IPS-18c (cell line): ENCODE results near the gene STIM1.
"Not testable (repeated sequence)": the region's sequence is repeated elsewhere in the genome, so short reads cannot be mapped to it uniquely, and the experiment has no call there.

Experiments used
- H3K4me3 ChIP-seq: 2 replicates; pipeline ENCODE4 v1.7.0; 2013; ENCODE audit warnings: low read depth, mild to moderate bottlenecking, low read length, moderate library complexity; ENCODE audit not compliant: insufficient read depth
- H3K9me3 ChIP-seq: one replicate; pipeline ENCODE4 v1.6.1; 2013; ENCODE audit warnings: mild to moderate bottlenecking, low read length, moderate library complexity; ENCODE audit not compliant: control insufficient read depth, insufficient read depth

STIM1 gene

GRCh38 chr11:3841426-3842350 lies 13.8 kb upstream of the STIM1 start:
- Histone ChIP-seq H3K4me3 (peak overlapping the region; percentile 62), H3K9me3 (no peaks in the 10 kb centered on the region)

- no peaks in the 10 kb centered on the region for H3K9me3 ChIP-seq
- H3K4me3 ChIP-seq: no peak overlapping the region
These were observed 12.1 kb upstream of the STIM1 start for GRCh38 chr11:3843326-3843725.

- no peak overlapping the region for H3K4me3 ChIP-seq
- no peaks in the 10 kb centered on the region for H3K9me3 ChIP-seq
These were observed 10.2 kb upstream of the STIM1 start for GRCh38 chr11:3845246-3845645.

GRCh38 chr11:3845670-3846069 lies 9.8 kb upstream of the STIM1 start:
- Histone ChIP-seq H3K9me3 (no peaks in the 10 kb centered on the region), H3K4me3 (no peak overlapping the region)

GRCh38 chr11:3849297-3849874 lies 6.1 kb upstream of the STIM1 start:
- H3K9me3 ChIP-seq: no peaks in the 10 kb centered on the region
- H3K4me3 ChIP-seq: no peak overlapping the region

GRCh38 chr11:3853545-3853842 lies 2.0 kb upstream of the STIM1 start:
- Histone ChIP-seq H3K4me3 (no peak overlapping the region), H3K9me3 (no peaks in the 10 kb centered on the region)

- no peak overlapping the region; the same call in 1 of the 2 replicates for H3K4me3 ChIP-seq
- no peaks in the 10 kb centered on the region for H3K9me3 ChIP-seq
These were observed 1.4 kb upstream of the STIM1 start for GRCh38 chr11:3853899-3854659.

- no peak overlapping the region; the same call in 1 of the 2 replicates for H3K4me3 ChIP-seq
- H3K9me3 ChIP-seq: no peaks in the 10 kb centered on the region
These were observed 846 bp upstream of the STIM1 start for GRCh38 chr11:3854660-3854976.

- peak overlapping the region; percentile 81 for H3K4me3 ChIP-seq
- no peaks in the 10 kb centered on the region for H3K9me3 ChIP-seq
These were observed 486 bp downstream of the STIM1 start for GRCh38 chr11:3855808-3856491.

- H3K4me3 ChIP-seq: no peak overlapping the region
- H3K9me3 ChIP-seq: no peaks in the 10 kb centered on the region
These were observed 1.5 kb downstream of the STIM1 start for GRCh38 chr11:3856856-3857553.

GRCh38 chr11:3857628-3858027 lies 2.2 kb downstream of the STIM1 start:
- Histone ChIP-seq H3K4me3 (no peak overlapping the region), H3K9me3 (no peaks in the 10 kb centered on the region)

GRCh38 chr11:3859373-3859881 lies 4.0 kb downstream of the STIM1 start:
- H3K4me3 ChIP-seq: no peak overlapping the region

GRCh38 chr11:3860375-3860774 lies 4.9 kb downstream of the STIM1 start:
- Histone ChIP-seq H3K4me3 (no peak overlapping the region), H3K9me3 (no peaks in the 10 kb centered on the region)

More at GRCh38 chr11:3859373-3859881, 4.0 kb downstream of the STIM1 start:
- H3K9me3 ChIP-seq: no peaks in the 10 kb centered on the region

GRCh38 chr11:3860898-3861393 lies 5.5 kb downstream of the STIM1 start:
- H3K4me3 ChIP-seq, H3K9me3 ChIP-seq: not testable (repeated sequence)

GRCh38 chr11:3861683-3862082 lies 6.2 kb downstream of the STIM1 start:
- Histone ChIP-seq H3K9me3 (no peaks in the 10 kb centered on the region), H3K4me3 (no peak overlapping the region)

GRCh38 chr11:3865388-3866193 lies 10.1 kb downstream of the STIM1 start:
- Histone ChIP-seq H3K4me3 (no peak overlapping the region), H3K9me3 (no peaks in the 10 kb centered on the region)
